AG10803 (cell line): ENCODE results near the gene KCND1.

Experiments used
- DNase-seq: peaks from one replicate; pipeline ENCODE4 v3.0.0; 2010; ENCODE audit warnings: low read depth
- H3K4me3 ChIP-seq: 2 replicates; pipeline ENCODE4 v1.5.1; 2011; ENCODE audit warnings: mild to moderate bottlenecking, low read length, control low read depth
- CTCF ChIP-seq: conservative IDR thresholded peaks from 2 replicates; pipeline ENCODE4 v1.5.1; 2011; ENCODE audit warnings: mild to moderate bottlenecking, low read length, control low read depth, inconsistent platforms

The KCND1 gene

GRCh38 chrX:48966796-48967579, 4.7 kb downstream of the KCND1 start:
- TF ChIP-seq CTCF = no peak
- H3K4me3 ChIP-seq = no peak overlapping the region
- DNase-seq = peak; percentile 53

- DNase-seq = no peak
- no peak for TF ChIP-seq CTCF
- no peak overlapping the region for H3K4me3 ChIP-seq
Observed at GRCh38 chrX:48965959-48966358, 5.7 kb downstream of the KCND1 start.

- no peak for DNase-seq
- no peak for TF ChIP-seq CTCF
Observed at GRCh38 chrX:48961585-48962091, 10.0 kb downstream of the KCND1 start.

DNA sequence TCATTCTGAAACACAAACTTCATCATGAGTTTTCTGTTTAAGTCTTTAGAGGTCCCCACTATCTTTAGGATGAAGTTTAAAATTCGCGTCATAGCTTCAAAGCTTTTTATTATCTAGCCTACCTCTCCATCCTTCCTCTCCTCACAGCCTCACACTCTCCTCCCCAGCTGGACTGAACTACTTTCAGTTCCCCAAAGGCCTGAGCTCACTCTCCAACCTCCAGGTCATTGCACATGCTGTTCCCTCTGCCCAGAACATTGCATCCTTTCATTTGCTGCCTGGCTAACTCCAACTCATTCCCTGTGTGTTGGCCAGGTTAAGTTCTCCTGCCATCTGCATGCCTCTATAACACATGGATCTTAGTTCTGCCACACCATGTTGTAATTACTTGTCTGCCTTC, 11.4 kb downstream of the KCND1 start:
- DNase-seq = no peak
- no peak overlapping the region for H3K4me3 ChIP-seq
- no peak for TF ChIP-seq CTCF

More at GRCh38 chrX:48961585-48962091, 10.0 kb downstream of the KCND1 start:
- H3K4me3 ChIP-seq = no peak overlapping the region

- peak overlapping the region; percentile 63 for H3K4me3 ChIP-seq
- DNase-seq = peak; percentile 71
- TF ChIP-seq CTCF = no peak
Observed at GRCh38 chrX:48958635-48959094, 13.0 kb downstream of the KCND1 start.

GRCh38 chrX:48957827-48958634, 13.6 kb downstream of the KCND1 start:
- DNase-seq = peak; percentile 98
- H3K4me3 ChIP-seq = peak overlapping the region; percentile 79
- no peak for TF ChIP-seq CTCF
